GM19438 (cell line): ENCODE measurements around the gene ATP5F1D.

Experiments used
- ATAC-seq: cut with Tn5 transposase; IDR thresholded peaks from one replicate; pipeline ENCODE4 v1.9.1; 2021; ENCODE audit warnings: low read depth; ENCODE audit not compliant: unreplicated experiment

The ATP5F1D gene

GRCh38 chr19:1220477-1220930 is 21.0 kb upstream of the ATP5F1D start:
- ATAC-seq = no peak

GRCh38 chr19:1220976-1221903 is 20.3 kb upstream of the ATP5F1D start:
- ATAC-seq = no peak

GRCh38 chr19:1221904-1222255 is 19.7 kb upstream of the ATP5F1D start:
- no peak for ATAC-seq

- ATAC-seq = no peak
These were observed 19.2 kb upstream of the ATP5F1D start for GRCh38 chr19:1222394-1222793.

- ATAC-seq = no peak
These were observed 18.3 kb upstream of the ATP5F1D start for GRCh38 chr19:1223018-1223855.

- no peak for ATAC-seq
These were observed 17.3 kb upstream of the ATP5F1D start for GRCh38 chr19:1224047-1224825.

GRCh38 chr19:1224847-1225246 is 16.7 kb upstream of the ATP5F1D start:
- no peak for ATAC-seq

GRCh38 chr19:1225440-1226226 is 15.9 kb upstream of the ATP5F1D start:
- ATAC-seq = no peak

- no peak for ATAC-seq
These were observed 15.4 kb upstream of the ATP5F1D start for GRCh38 chr19:1226227-1226518.

GRCh38 chr19:1226522-1227303 is 14.8 kb upstream of the ATP5F1D start:
- ATAC-seq = no peak

- no peak for ATAC-seq
These were observed 14.1 kb upstream of the ATP5F1D start for GRCh38 chr19:1227304-1228054.

GRCh38 chr19:1228161-1228957 is 13.2 kb upstream of the ATP5F1D start:
- ATAC-seq = no peak

GRCh38 chr19:1229056-1229923 is 12.3 kb upstream of the ATP5F1D start:
- ATAC-seq = no peak

GRCh38 chr19:1229924-1230782 is 11.4 kb upstream of the ATP5F1D start:
- ATAC-seq = no peak

GRCh38 chr19:1230783-1231489 is 10.6 kb upstream of the ATP5F1D start:
- no peak for ATAC-seq
